ENCODE data around the gene ABHD6. TPM values are rescaled to one million over a fixed set of nuclear protein-coding genes. Genes with fewer than 3 reads are reported as not detected.
"Not testable (repeated sequence)": the region's sequence is repeated elsewhere in the genome, so short reads cannot be mapped to it uniquely, and the experiment has no call there.

Gene ABHD6
- total and polyA plus RNA-seq, 9 of the 15 experiments (the other 6 are each of a cell fraction or from before 2014, with no cell fraction given) = 0.53 to 3.6 (median 2.5) TPM

DNA sequence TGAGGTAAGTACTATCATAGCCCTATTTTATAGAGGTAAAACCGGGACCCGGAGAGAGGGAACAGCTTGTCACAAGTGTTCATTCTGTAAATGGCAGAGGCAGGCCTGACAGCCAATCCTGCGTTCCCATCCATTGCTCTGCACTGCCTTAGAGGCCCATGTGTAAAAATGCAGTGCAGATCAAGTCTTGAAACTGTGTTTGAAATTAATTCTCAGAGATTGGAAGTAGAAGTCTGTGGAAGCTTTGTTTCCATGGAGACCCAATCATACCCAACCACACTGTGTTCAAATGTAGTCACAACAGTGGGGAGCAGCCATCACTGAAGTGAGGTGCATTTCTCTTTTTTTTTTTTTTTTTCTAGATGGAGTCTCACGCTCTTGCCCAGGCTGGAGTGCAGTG is 13.7 kb upstream of the ABHD6 start (continued):
- no peak for TF ChIP-seq PTRF (tag; IDR thresholded peaks at IDR 0.05)

DNA sequence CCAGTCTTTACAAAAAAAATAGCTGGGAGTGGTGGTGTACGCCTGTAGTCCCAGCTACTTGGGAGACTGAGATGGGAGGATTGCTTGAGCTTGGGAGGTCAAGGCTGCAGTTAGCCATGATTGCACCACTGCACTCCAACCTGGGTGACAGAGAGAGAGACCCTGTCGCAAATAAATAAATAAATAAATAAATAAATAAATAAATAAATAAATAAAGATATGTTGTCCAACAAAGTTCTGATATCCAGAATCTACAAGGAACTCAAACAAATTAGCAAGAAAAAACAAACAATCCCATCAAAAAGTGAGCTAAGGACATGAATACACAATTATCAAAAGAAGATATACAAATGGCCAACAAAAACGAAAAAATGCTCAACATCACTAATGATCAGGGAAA is 9.7 kb upstream of the ABHD6 start:
- 0% methylated on average over 3 of the region's 3 CpGs for WGBS (ENCODE audit: insufficient coverage, low coverage, missing lambda C conversion rate)
- H3K36me3 ChIP-seq (ENCODE audit: control insufficient read depth, insufficient read depth, low read length); H2AFZ ChIP-seq (ENCODE audit: low read depth, low read length); POLR2A ChIA-PET; H3K9ac ChIP-seq (ENCODE audit: insufficient read depth in 1 of 2, low read depth in 2 of 2, low read length in 2 of 2); H3K27ac ChIP-seq (ENCODE audit: extremely low read depth, low read depth, low read length); H4K20me1 ChIP-seq (replicated peaks; ENCODE audit: control insufficient read depth, insufficient read depth, low read length); FAIRE-seq; H3K4me2 ChIP-seq (ENCODE audit: insufficient read depth, low read length); BruUV-seq (replicated peaks); in situ Hi-C loops (cut with MboI); H3K27me3 ChIP-seq (ENCODE audit: control insufficient read depth in 2 of 2, insufficient read depth in 2 of 2, low read length in 2 of 2); H3K79me2 ChIP-seq (ENCODE audit: control insufficient read depth, insufficient read depth, low read length); DNase-seq (ENCODE audit: extremely low read depth in 1 of 4, low spot score in 3 of 4); H3K4me1 ChIP-seq (replicated peaks in 1 of 2; ENCODE audit: control insufficient read depth in 2 of 2, insufficient read depth in 2 of 2, low read length in 2 of 2); H3K4me3 ChIP-seq; ATAC-seq; intact Hi-C loops (cut with micrococcal nuclease); H3K9me3 ChIP-seq (replicated peaks; ENCODE audit: control insufficient read depth, insufficient read depth, low read depth, low read length); H3K9me1 ChIP-seq (ENCODE audit: control insufficient read depth, insufficient read depth, low read length): not testable (repeated sequence)
- CTCF ChIA-PET (ENCODE audit: low intra/inter-chr PET ratio) = interaction anchor here (0.6 kb wide), 1 partner anchor 37 kb away, joined by 4 read pairs; no protein-coding TSS in a partner anchor

DNA sequence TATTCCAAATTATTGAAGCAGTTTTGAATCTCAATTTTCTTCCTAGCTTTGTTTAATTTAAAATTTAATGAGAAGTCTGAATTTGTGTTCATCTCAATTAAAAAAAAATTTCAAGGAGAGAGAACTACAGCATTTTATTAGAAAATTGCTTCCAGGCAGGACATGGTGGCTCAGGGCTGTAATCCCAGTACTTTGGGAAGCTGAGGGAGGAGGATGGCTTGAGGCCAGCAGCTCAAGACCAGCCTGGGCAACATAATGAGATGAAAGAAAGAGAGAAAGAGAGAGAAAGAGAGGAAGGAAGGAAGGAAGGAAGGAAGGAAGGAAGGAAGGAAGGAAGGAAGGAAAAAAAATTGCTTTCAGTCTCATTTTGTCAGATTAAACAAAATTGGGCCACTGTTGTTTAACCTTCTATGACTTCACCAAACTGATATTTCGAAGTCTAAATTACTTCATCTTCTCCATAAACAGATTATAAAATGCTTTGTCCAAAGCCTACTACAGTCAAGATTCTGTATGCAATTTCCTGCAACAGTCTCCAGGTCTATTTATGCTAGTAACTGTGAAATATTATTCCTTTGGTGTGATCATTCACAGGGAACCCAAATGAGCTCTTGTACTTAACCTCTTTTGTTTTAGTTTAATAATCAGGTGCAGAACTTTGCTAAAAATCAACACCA is 6.6 kb upstream of the ABHD6 start:
- BruUV-seq (replicated peaks) = no TSS peak
- no peaks in the 10 kb centered on the region for H3K9me3 ChIP-seq (replicated peaks; ENCODE audit: control insufficient read depth, insufficient read depth, low read depth, low read length)
- ChIA-PET CTCF (ENCODE audit: low intra/inter-chr PET ratio) (no interaction called here), POLR2A (no interaction called here)
- WGBS (ENCODE audit: insufficient coverage, low coverage, missing lambda C conversion rate) = 0% methylated on average over 1 of the region's 1 CpG
- H4K20me1 ChIP-seq (replicated peaks; ENCODE audit: control insufficient read depth, insufficient read depth, low read length) = no peaks in the 10 kb centered on the region
- no peak overlapping the region for H3K4me2 ChIP-seq (ENCODE audit: insufficient read depth, low read length)
- FAIRE-seq (no peak), ATAC-seq (no peak), DNase-seq (ENCODE audit: extremely low read depth in 1 of 4, low spot score in 3 of 4) (no peak)
- H3K27me3 ChIP-seq (ENCODE audit: control insufficient read depth in 2 of 2, insufficient read depth in 2 of 2, low read length in 2 of 2) = no peaks in the 10 kb centered on the region
- no peaks in the 10 kb centered on the region for H3K36me3 ChIP-seq (ENCODE audit: control insufficient read depth, insufficient read depth, low read length)
- H3K4me1 ChIP-seq (replicated peaks in 1 of 2; ENCODE audit: control insufficient read depth in 2 of 2, insufficient read depth in 2 of 2, low read length in 2 of 2) = peaks cover 3 to 6% of the 10 kb centered on the region in 2 experiments; a peak in 4 of 5 replicates
- H3K27ac ChIP-seq (ENCODE audit: extremely low read depth, low read depth, low read length) = no peak overlapping the region
- in situ Hi-C loops (cut with MboI) (no loop called here), intact Hi-C loops (cut with micrococcal nuclease) (no loop called here)
- H2AFZ ChIP-seq (ENCODE audit: low read depth, low read length) = no peak overlapping the region
- no peak overlapping the region for H3K9ac ChIP-seq (ENCODE audit: insufficient read depth in 1 of 2, low read depth in 2 of 2, low read length in 2 of 2)
- H3K79me2 ChIP-seq (ENCODE audit: control insufficient read depth, insufficient read depth, low read length) = no peaks in the 10 kb centered on the region
- H3K4me3 ChIP-seq = no peak overlapping the region
- no peaks in the 10 kb centered on the region for H3K9me1 ChIP-seq (ENCODE audit: control insufficient read depth, insufficient read depth, low read length)
- TF ChIP-seq, protein P1, sequence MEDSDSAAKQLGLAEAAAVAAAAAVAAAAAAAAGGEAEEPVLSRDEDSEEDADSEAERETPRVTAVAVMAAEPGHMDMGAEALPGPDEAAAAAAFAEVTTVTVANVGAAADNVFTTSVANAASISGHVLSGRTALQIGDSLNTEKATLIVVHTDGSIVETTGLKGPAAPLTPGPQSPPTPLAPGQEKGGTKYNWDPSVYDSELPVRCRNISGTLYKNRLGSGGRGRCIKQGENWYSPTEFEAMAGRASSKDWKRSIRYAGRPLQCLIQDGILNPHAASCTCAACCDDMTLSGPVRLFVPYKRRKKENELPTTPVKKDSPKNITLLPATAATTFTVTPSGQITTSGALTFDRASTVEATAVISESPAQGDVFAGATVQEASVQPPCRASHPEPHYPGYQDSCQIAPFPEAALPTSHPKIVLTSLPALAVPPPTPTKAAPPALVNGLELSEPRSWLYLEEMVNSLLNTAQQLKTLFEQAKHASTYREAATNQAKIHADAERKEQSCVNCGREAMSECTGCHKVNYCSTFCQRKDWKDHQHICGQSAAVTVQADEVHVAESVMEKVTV (CRISPR knock-in tag; IDR thresholded peaks at IDR 0.05) = no peak
- TF ChIP-seq ETV1 (tag; conservative IDR thresholded peaks at IDR 0.05; ENCODE audit: low read depth) (no peak), ZNF143 (CRISPR knock-in tag; IDR thresholded peaks at IDR 0.05) (no peak), TSC22D4 (tag; IDR thresholded peaks at IDR 0.05) (no peak)

Data from K562 (cell line).